Epithelial cell of esophagus (primary cell): Measurements from ENCODE around the gene CCDC134.
A peak's percentile ranks its signal among the peaks of the same experiment; 100 is the strongest.

Source experiments
- DNase-seq: peaks from one replicate; pipeline ENCODE4 v3.0.0; 2010; ENCODE audit warnings: low read depth
- H3K4me3 ChIP-seq: 2 replicates; pipeline ENCODE4 v1.5.1; 2011; ENCODE audit warnings: mild to moderate bottlenecking, low read length, control low read depth
- TF ChIP-seq, protein P1 (sequence below): IDR thresholded peaks from 2 replicates; pipeline ENCODE4 v1.5.1; 2011; ENCODE audit warnings: low read depth, mild to moderate bottlenecking, low read length, control low read depth, inconsistent platforms; ENCODE audit not compliant: insufficient read depth; ENCODE audit errors: missing control alignments

CCDC134 gene

DNA sequence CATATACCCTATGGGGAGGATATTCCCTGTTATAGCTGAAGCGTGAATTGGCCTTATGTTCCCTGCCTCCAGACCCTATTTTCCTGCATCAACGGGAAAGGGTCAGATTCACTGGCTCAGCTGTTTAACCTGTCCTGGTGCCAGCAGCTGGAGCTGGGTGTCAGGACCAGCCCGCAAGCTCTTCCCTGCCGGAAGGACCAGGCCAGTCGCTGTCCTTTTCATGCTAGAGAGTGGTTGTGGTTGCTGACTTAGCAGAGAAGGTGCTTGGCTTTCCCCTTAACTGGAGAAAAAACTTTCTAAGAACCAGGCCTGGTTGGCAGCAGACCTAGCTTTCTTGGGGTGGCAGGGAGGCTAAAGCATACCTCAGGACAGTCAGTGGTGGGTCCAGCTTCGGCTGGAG, 27.2 kb downstream of the CCDC134 start:
- no peak for DNase-seq
- TF ChIP-seq, protein P1, sequence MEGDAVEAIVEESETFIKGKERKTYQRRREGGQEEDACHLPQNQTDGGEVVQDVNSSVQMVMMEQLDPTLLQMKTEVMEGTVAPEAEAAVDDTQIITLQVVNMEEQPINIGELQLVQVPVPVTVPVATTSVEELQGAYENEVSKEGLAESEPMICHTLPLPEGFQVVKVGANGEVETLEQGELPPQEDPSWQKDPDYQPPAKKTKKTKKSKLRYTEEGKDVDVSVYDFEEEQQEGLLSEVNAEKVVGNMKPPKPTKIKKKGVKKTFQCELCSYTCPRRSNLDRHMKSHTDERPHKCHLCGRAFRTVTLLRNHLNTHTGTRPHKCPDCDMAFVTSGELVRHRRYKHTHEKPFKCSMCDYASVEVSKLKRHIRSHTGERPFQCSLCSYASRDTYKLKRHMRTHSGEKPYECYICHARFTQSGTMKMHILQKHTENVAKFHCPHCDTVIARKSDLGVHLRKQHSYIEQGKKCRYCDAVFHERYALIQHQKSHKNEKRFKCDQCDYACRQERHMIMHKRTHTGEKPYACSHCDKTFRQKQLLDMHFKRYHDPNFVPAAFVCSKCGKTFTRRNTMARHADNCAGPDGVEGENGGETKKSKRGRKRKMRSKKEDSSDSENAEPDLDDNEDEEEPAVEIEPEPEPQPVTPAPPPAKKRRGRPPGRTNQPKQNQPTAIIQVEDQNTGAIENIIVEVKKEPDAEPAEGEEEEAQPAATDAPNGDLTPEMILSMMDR: no peak
- H3K4me3 ChIP-seq: no peak overlapping the region

DNA sequence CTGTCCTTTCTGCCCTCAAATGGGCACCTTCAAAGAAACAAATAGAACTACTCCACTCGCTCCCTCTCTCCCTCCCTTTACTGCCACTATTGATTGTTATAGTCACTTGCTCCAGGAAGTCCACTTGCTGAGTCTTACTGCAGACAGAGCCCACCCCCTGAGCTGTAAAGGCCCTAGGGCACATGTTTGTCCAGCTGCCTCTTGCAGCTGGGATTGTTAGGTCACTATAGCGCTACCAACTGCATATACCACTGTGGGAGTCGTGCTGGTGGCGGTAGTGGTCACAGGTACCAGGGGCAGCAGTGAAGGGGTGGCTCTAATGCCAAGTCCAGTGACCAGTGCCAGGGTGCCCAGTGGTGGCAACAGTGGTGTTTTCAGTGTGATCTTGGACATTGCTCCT, 28.0 kb downstream of the CCDC134 start:
- no peak for DNase-seq
- no peak overlapping the region for H3K4me3 ChIP-seq

DNA sequence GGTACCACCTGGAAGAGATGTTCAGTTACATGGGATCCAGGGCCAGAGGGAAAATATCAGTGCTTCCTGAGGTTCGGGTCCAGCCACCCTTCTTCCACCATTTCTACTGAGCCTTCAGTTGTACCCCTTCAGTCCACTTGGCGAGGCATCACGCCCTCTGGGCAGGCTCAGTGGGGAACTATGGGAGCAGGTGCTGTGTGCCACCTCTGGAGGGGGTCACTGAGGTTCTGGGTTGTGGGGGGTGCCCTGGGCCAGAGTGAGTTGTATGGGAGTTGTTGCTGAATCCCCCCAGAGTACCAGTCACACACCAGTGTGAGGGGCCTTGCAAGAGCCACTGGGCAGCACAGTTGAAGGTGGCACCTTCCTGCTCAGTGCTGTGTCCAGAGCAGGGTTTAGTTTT, 29.7 kb downstream of the CCDC134 start:
- DNase-seq: no peak
- no peak overlapping the region for H3K4me3 ChIP-seq
- TF ChIP-seq, protein P1: no peak

More for the DNA sequence above, 28.0 kb downstream of the CCDC134 start:
- TF ChIP-seq, protein P1: no peak

DNA sequence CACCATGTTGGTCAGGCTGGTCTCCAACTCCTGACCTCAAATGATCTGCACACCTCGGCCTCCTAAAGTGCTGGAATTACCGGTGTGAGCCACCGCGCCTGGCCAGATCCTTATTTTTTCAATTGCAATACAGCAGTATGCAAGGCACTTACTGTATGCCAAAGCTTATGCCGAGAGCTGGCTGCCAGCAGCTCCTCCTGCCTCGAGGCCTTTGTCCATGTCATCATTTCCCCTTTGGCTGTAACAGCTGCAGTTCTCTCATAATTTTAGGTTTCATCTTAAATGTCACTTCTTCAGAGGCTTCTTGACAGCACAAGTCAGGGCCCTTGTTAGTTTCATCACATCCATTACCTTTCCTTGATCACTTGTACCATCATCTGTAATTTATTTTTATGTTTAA, 30.9 kb downstream of the CCDC134 start:
- H3K4me3 ChIP-seq: no peak overlapping the region
- TF ChIP-seq, protein P1: no peak
- DNase-seq: no peak

DNA sequence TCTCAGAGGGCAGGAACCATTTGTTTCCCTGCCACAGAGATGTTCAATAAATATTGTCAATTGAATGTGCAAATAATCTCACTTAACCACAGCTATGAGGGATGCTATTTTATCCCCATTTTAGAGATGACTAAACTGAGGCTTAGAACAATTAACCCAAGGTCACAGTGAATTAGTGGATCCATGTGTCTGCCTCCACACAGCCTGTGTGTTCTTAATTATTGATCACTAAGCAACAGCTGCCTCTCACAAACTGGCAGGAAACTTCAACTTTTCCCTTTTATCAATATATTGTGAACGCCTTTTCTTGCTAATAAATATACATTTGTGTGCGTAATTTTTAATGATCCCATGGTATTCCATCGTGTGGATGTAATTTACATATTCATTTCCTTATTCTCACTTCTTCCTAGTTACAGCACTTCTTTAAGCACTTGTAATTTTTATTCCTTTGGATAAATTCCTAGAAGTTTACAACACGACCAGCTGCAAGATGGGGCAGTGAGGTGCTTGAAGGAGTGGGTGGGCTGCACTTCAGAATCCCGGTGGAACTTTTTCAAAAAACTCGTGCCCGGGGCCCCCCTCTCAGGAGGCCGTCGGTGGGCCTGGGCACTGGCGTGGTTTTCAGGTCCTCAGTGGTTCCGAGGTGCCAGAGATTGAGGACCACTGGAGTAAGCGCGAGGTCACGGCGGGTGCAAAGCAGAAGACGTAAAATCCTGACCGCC, 31.5 kb downstream of the CCDC134 start:
- peak overlapping the region; percentile 61 for H3K4me3 ChIP-seq
- DNase-seq: no peak
- TF ChIP-seq, protein P1: no peak

DNA sequence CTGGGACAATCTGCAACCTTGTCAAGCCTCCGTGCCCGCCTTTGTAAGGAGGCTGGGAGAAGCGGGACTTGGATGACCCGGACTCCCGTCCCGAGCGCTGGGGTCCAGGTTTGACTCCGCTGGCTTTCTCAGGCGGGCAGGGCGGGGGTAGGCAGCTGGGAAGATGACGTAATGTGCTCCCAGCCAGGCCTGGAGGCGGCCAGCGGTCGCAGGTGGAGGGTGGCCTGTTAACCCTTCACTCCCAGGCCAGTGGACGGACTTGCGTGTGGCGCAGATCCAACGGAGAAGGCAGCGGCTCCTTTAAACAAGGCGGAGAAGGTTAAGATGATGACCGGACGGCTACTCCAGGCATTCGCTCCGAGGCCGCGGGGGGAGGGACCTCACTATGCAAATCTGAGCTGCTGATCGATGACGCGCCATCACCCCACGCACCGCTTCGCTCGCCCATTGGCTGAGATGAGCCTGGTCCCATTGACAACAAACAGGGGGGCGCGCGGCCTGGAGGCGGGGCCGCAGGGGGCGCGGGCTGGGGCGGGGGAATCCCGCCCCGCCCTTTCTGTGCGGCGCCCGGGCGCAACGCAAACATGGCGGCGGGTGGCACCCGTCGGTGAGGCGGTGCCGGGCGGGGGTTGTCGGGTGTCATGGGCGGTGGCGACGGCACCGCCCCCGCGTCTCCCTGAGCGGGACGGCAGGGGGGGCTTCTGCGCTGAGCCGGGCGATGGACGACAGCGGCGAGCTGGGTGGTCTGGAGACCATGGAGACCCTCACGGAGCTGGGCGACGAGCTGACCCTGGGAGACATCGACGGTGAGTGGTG, 32.3 kb downstream of the CCDC134 start, which contains the start of gene SREBF2:
Gene SREBF2, plus strand, starts transcription at position 553 of the 816 bp plus-strand sequence. Its CDS starts 166 bp downstream, at position 719.
- TF ChIP-seq, protein P1: no peak
- peak; percentile 100 for DNase-seq

More for the DNA sequence above, 32.3 kb downstream of the CCDC134 start, which contains the start of gene SREBF2:
- H3K4me3 ChIP-seq: peak within 1 kb of the TSS; percentile 61
